SH-SY5Y (cell line): ENCODE data around the gene OR4D11.

ENCODE experiments used
- GATA2 ChIP-seq: IDR thresholded peaks from 2 replicates; pipeline ENCODE4 v1.6.1; 2011; ENCODE audit warnings: mild to moderate bottlenecking, low read depth, low read length
- GATA3 ChIP-seq: IDR thresholded peaks from 2 replicates; pipeline ENCODE4 v1.6.1; 2011; ENCODE audit warnings: low read depth, mild to moderate bottlenecking, low read length, moderate library complexity

DNA sequence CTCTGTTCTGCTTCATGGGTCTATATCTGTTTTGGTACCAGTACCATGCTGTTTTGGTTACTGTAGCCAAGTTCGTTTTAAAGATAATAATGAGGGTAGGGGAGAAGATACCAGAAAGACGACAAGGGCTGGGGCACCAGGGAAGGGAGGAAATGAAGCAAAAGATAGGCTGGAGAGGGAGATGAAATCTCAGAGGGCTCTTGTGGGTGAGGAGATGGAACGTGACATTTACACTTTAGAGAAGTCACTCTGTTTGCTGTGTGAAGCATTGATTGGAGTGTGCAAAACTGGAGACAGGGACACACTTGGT lies 41.4 kb downstream of the OR4D11 start:
- no peak for TF ChIP-seq GATA2
- TF ChIP-seq GATA3: no peak
